ENCODE data around the gene HAP1.
"Not testable (repeated sequence)": the region's sequence is repeated elsewhere in the genome, so short reads cannot be mapped to it uniquely, and the experiment has no call there.

Gene HAP1

GRCh38 chr17:41734139-41734948, at the start of gene HAP1:
TSS of gene HAP1 (minus strand) at chr17:41734643. CDS start at chr17:41734634, 9 bp downstream.
- peak; percentile 8 for DNase-seq

DNA sequence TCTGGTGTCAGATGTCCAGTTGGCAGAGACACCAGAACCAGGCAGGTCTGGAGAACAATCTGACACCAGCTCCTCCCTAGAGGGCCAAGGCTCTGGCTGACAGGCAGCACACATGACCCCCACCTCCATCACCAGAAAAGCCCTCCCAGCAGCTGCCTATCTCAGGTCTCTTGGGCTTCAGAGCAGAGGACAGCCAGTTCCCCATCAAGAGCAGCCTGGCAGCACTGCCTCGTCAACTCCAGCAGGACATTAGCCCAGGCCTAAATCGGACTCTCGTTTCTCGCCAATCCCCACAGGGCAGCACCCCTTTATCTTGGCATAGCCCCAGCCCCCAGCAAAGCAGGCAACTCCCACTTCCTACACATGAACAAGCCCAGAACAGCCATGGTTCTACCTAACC, 47.7 kb upstream of the HAP1 start:
- DNase-seq: no peak

GRCh38 chr17:41781404-41782110, 47.1 kb upstream of the HAP1 start:
- no peak for DNase-seq

- DNase-seq: no peak
Observed at GRCh38 chr17:41779954-41780353, 45.5 kb upstream of the HAP1 start.

- no peak for DNase-seq
Observed at GRCh38 chr17:41777574-41778188, 43.2 kb upstream of the HAP1 start.

- no peak for DNase-seq
Observed at GRCh38 chr17:41777157-41777573, 42.7 kb upstream of the HAP1 start.

DNA sequence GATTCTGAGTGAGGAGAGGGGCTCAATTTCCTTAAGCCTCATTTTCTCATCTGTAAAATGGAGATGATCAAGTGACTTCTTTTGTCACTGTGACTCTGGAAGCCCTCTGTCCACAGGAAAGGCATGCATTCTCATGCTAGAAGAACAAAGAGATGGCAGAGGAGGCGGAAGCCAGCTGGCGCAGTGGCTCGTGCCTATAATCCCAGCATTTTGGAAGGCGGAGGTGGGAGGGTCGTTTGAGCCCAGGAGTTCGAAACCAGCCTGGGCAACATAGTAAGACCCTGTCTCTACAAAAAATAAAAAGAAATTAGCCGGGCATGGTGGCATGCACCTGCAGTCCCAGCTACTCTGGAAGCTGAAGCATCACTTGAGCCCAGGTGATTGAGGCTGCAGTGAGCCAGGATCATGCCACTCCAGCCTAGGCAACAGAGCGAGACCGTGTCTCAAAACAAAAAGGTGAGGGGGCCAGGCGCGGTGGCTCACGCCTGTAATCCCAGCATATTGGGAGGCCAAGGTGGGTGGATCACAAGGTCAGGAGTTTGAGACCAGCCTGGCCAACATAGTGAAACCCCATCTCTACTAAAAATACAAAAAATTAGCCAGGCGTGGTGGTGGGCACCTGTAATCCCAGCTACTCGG, 41.9 kb upstream of the HAP1 start:
- DNase-seq: not testable (repeated sequence)

GRCh38 chr17:41775394-41776226, 41.2 kb upstream of the HAP1 start:
- DNase-seq: no peak

DNA sequence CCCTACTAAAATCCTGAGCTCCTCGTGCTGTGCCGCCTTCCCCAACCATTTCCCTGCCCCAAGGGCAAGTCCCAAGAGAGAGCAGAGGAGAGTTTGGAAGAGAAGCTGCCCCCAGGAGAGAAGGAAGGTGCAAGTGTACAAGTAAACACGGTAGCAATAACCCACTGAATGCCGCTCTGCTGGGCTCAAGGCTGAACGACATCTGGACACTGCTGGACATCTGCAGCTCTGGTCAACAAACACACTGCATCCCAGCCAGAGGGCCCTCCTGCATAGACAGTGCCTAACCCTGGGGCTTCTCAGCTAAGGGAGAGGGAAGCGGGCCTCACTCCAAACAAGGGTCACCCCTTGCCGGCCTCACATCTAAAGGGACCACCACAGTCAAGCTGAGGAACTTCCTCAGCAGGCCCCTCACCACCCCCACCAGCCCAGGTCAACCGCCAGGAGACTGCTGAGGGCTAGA, 39.3 kb upstream of the HAP1 start:
- DNase-seq: no peak

DNA sequence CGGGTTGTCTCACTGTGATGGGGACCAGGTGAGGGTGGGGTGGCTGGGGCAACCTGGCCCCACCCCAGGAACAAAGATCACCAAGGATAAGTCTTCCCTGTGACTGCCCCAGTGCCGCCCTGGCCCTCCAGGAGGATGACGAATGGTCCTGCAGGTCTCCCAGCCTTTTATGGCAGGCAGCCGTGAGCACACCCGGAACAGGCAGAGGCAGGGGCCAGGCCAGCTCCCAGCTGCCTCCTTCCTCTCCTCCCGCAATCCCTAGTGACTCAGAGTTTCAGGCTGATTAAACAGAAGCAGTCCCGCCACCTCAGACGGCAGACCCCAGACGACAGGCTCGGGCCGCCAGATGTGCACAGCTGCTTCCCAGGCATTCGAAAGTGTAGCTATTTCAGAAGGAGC, 38.7 kb upstream of the HAP1 start:
- DNase-seq: no peak

DNA sequence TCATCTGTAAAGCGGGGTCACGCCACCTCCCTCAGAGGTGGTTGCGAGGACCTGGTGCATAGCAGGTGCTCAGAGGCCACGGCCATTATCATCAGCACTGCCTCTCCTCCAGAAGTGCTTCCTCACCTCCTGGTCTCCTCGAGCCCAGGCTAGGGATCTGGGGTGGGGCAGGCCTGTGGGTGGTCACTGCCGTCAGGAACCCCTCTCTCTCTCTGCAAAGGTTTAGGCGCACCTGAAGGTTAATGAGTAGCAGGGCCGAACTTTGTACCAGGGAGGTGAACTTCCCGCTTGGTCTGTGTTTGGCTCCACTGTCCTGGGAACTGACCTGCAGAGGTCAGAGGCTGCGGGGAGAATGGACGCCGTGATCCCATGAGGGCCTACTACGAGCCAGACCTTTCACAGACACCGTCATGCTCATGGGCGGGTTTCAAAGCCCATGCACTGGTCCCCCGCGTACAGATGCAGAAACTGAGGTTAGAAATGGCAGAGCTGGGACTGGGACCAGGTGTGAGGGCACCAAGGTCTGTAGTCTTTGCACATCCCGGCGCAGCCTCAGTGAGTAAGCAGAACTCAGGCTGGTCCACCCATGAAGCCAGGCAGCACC, 38.2 kb upstream of the HAP1 start:
- DNase-seq: no peak

- no peak for DNase-seq
Observed at GRCh38 chr17:41772218-41772585, 37.8 kb upstream of the HAP1 start.

DNA sequence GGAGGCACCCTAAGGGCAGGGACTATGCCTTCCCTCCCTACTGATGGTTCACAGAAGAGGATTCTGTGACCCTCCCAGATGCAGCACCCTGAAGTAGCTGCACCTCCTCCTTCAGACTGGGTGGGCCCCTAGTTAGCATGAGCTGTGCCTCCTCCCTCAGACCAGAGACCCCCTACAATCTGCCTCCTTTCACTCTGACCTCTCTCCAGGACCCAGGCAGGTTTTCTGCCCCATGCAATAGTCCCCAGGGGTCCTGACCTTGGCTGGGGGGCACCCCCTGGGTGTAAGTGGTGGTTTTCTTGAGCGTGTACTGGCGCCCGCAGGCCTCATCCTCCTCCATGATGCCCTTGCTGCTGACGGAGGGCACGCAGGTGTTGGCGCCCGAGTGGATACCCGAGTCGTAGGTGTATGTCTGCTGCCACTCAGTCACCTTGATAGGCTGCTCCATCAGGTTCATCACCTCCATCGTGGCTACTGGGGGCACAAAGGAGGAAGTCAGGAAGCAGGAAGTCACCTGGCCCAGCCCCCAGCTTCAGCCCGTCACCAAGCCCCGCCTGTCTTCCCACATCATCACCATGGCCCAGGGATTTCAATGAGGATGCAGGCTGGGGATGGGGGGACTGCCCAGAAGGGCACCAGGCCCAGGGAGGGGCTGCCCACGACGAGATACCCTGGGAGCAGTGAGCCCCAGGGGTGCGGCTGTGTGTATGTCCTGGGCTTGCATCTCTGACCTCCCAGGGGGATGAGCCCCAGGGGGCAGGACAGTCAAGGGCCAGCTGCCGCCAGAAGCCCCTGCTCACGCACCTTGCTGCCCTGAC, 37.2 kb upstream of the HAP1 start:
- DNase-seq: no peak

DNA sequence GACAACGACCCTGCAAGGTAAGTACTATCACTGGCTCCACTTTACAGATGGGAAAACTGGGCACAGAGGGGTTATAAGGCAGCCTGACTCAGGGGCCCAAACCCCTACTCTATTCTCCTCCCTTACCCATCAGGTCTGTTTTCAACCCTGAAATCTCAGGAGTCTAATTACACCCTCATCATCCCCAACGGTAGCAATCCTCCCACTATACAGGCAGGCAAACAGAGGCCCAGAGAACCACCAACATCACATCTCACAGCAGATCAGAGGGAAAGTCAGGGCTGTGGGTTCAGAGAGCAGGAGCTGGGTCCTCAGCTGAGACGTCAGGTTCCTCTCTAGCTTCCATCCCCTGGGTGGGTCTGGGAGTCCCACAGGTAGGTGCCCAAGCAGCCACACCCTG, 35.5 kb upstream of the HAP1 start:
- DNase-seq: no peak

DNA sequence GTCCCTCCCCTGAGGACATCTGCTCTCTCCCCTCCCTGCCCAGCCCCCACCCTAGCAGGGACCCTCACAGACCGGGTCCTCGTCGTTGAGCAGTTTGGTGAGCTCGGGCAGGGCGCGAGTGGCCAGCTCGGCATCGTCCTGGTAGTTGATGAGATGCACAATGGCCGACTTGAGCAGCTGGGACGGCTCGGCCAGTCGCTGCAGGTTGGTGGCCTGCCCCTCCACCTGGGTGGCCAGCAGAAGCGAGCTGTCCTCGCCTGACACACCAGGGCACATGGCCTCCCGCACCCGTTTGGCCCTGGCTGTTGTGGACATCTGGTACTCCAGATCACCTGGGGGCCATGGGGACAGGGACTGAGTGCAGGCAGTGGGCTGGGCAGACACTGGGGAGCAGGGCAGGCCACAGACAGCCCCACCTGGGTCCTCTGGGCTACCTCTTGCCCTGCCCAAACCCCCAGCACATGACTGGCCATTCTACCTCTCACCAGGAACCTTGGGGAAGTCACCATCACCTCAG, 35.0 kb upstream of the HAP1 start:
- DNase-seq: no peak

GRCh38 chr17:41768682-41769288, 34.3 kb upstream of the HAP1 start:
- DNase-seq: no peak

DNA sequence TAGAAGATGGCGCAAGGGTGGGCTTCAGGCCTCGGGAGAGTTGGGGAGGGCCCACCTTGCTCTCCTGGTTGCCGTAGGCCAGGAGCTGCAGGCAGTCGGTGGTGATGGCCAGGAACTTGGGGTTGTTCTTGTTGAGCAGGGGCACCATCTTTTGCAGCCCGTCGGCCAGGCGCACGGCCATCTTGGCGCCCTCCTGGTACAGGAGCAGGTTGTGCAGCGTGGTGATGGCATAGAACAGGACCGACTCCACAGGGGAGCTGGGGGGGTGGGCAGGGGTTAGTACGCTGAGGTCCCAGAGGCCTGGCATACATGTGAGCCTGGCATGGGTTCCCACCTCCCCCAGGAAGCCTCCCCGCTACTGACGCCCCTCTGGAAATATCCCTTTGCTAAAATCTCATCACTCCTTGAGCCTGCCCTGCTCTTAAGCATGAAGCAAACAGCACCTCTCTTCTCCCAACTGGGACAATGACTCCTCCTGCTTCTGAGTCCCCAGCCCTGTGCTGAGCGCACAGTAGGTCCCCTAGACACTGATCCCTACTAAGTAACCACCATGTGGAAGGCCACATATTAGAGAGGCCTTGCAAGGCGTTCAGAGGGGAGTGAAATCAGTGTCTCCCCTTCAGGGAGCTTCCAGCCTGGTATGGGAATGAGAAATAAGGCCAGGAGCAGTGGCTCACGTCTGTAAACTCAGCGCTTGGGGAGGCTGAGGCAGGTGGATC, 33.0 kb upstream of the HAP1 start:
- DNase-seq: no peak

- no peak for DNase-seq
Observed at GRCh38 chr17:41766135-41766534, 31.7 kb upstream of the HAP1 start.

- no peak for DNase-seq
Observed at GRCh38 chr17:41763327-41763726, 28.9 kb upstream of the HAP1 start.

GRCh38 chr17:41762841-41763240, 28.4 kb upstream of the HAP1 start:
- DNase-seq: no peak

Measured in activated CD4-positive, alpha-beta T cell treated with anti-CD3 and anti-CD28 coated beads, Interleukin-10, Interleukin-2, amounts not matched to agents 100 ng/mL and 50 ng/mL, durations not matched to agents 16 hours and 8 hours (primary cell).